ENCODE measurements around the gene SF3B4. TPM values are rescaled to one million over a fixed set of nuclear protein-coding genes. Genes with fewer than 3 reads are reported as not detected.
A peak's percentile ranks its signal among the peaks of the same experiment; 100 is the strongest.
"Not testable (repeated sequence)": the region's sequence is repeated elsewhere in the genome, so short reads cannot be mapped to it uniquely, and the experiment has no call there.

Gene SF3B4
- total RNA-seq, 1 experiment from 2014 or later = 42.3 TPM

DNA sequence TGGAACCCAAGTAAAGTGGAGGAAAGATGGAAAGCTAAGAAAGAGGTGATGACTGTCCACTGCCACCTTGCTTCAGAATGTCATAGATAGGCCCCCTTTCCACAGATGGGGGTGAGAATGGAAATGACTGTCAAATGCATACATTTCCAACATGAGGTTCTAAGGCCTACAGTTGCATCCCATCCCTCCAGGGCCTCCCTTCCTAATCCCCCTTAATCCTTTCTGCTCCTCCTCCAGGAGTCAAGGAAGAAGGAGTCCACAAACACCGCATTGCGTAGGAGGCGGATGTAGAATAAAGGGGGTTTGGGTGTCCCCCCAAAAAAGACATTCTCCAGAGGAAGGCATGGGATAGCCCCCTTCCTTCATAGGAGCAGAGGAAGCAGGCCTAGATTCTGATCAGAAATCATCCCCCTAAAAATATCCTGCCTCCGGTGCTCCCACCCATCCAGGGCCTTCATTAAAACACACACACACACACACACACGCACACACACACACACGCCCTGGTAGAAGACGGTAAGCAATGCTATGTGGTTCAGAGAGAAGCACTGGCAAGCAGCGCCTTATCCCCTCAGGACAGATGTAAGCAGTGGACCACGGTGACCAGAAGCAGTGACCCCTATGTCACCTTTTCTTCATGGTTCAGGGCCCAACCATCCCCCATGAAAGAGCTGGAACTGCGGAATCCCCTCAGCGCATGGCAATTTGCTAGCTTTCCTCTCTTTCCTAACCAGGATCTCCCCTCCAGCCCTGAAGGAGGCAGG is 12.0 kb downstream of the SF3B4 start:
- DNase-seq = no peak
- no peaks in the 10 kb centered on the region for H3K9me3 ChIP-seq
- H3K4me3 ChIP-seq = no peak overlapping the region
- no peaks in the 10 kb centered on the region for H3K36me3 ChIP-seq
- H3K27me3 ChIP-seq = no peaks in the 10 kb centered on the region

DNA sequence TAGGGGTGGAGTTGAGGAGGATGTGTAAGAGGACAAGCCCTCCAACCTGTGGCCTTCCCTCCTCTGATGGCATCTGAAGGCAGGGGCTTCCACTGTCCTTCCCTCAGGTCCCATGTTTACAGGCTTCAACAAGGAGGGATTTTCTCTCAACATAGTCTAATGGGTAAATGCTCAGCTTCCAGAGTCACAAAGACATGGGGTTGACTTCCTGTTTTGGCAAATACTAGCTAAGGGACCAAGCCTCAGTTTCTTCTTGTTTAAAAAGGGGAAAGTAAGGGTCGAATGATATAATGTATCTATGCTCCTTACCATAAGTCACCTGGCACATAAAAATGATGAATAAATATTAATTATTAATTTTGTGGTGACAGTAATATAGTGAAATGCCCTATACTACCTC is 13.1 kb downstream of the SF3B4 start:
- DNase-seq = no peak
- Histone ChIP-seq H3K4me3 (no peak overlapping the region), H3K27me3 (no peaks in the 10 kb centered on the region), H3K36me3 (no peaks in the 10 kb centered on the region), H3K9me3 (no peaks in the 10 kb centered on the region)

DNA sequence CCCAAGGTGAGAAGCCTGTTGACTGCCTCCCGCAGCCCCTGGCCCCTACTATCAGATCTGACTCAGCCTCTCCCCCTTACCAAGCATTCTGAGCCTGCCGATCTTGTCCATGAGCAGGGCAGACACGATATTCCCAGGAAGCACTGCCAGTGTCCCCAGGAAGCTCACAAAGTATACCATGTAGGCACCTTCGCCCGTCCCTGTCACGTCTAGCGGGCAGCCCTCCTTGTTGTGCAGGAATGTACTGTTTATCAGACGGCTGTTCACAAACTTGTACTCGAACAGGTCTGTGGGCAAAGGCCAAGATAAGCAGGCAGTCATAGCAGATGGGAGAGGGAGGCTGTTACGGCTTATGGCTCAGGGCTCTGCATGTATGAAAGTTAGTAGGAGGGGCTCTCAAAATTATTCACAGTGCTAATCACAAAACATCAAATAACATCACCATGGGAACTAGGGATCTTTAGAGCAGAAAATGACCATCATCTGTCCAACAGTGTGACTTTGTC is 21.0 kb downstream of the SF3B4 start:
- H3K36me3 ChIP-seq = no peaks in the 10 kb centered on the region; the same call in 1 of the 2 replicates
- no peak overlapping the region for H3K4me3 ChIP-seq
- no peaks in the 10 kb centered on the region for H3K9me3 ChIP-seq
- DNase-seq = no peak
- H3K27me3 ChIP-seq = no peaks in the 10 kb centered on the region

DNA sequence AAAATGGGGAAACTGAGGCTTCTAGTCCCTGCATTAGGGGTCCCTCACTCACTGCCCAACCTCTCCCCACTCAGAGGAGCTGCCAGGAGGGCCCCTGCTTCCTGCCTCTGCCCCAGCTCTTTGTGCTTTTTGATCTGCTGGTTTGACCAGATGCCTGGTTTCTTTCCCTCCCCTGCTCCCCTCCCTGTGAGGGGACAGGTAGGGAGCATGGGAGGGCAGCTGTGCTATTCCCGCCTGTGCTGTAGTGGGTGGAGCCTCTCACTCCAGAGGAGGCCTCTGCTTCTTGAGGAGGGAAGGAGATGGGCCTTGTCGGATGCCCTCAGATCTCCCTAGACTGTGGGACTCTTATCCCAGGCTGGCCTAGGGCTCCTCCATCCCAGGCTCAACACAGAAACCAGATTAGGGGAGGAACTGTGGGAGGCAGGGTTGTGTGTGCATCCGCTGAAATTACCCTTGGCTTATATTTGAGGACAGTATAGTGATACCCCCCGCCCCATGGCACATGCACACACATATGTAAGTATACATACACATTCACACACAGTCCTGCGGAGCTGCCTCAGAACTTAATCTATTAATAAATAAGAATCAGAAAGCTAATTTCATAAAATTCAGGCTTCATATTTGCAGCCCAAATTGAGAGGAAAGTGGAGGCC is 23.6 kb downstream of the SF3B4 start:
- Histone ChIP-seq H3K9me3 (no peaks in the 10 kb centered on the region), H3K27me3 (no peaks in the 10 kb centered on the region), H3K4me3 (no peak overlapping the region), H3K36me3 (peaks cover 5% of the 10 kb centered on the region; the same call in 1 of the 2 replicates)
- DNase-seq = no peak

DNA sequence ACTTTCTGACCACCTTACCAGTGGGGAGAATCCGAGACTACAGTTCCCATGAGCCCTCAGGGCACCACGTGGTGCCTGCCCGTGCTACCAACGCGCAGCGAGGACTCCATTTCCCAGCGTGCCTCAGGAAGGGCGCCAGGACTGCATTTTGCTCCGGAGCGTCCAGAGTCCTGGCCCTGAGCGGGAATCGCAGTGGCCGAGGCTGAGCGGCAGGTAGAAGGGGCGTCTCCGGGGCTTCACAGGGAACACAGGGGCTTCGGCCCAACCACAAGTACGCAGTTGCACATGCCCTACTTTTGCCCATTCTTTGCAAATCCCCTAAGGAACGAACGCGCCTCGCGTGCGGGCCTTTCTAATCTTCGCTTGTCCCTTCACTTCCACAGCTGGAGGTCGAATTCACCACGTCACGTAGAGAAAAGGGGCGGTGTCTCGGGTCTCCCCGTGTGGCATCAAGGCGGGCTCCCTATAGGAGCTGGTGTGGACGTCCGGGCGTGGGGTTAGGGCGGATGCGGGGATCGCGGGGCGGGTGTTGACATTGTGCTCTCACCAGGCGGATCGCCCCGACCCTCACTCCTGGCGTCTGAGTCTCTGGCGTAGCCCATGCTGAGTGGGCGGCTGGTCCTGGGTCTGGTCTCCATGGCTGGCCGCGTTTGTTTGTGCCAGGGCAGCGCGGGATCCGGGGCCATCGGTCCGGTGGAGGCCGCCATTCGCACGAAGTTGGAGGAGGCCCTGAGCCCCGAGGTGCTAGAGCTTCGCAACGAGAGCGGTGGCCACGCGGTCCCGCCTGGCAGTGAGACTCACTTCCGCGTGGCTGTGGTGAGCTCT is 27.9 kb downstream of the SF3B4 start, which contains the start of gene BOLA1:
Gene BOLA1 (plus strand): TSS at position 109 of the 825 bp plus-strand sequence. CDS start 492 bp downstream, at position 601.
- Histone ChIP-seq H3K36me3 (peaks cover 5% of the 10 kb centered on the region; the same call in 1 of the 2 replicates), H3K4me3 (peak within 1 kb of the TSS; percentile 74), H3K27me3 (no peaks in the 10 kb centered on the region), H3K9me3 (no peaks in the 10 kb centered on the region)
- peak; percentile 95 for DNase-seq

DNA sequence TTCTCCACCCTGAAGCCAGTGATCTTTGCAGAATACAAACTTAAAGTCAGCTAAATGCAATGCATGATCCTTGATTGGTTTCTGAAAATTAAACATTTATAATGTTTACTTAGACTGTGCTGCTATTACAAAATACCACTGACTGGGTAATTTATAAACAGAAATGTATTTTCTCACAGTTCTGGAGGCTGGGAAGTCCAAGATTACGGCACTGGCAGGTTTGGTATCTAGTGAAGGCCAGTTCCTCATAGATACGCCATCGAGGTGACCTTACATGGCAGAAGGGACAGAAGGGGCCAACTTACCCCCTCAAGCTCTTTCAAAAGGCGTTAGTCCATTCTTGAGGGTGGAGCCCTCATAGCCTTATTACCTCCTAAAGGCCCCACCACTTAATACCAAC is 31.0 kb downstream of the SF3B4 start:
- Histone ChIP-seq H3K27me3 (no peaks in the 10 kb centered on the region), H3K4me3 (no peak overlapping the region), H3K9me3 (no peaks in the 10 kb centered on the region), H3K36me3 (peaks cover 5% of the 10 kb centered on the region; the same call in 1 of the 2 replicates)
- no peak for DNase-seq

DNA sequence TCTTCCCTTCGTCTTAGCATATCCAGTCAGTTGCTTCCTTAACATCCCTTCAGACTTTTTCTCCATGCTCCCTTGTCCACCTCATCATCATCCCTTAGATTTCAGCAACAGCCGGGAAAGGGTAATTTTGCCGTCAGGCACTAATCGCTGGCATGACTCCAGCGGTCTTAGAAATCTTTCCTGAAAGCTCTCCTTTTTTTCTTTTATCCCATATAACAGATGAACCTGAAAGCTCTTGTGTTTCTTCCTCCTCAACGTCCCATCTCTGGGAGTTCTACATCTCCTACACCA is 38.7 kb downstream of the SF3B4 start:
- Histone ChIP-seq H3K27me3 (no peaks in the 10 kb centered on the region), H3K4me3 (peak overlapping the region; percentile 68), H3K9me3 (no peaks in the 10 kb centered on the region), H3K36me3 (no peaks in the 10 kb centered on the region)
- peak; percentile 31 for DNase-seq

DNA sequence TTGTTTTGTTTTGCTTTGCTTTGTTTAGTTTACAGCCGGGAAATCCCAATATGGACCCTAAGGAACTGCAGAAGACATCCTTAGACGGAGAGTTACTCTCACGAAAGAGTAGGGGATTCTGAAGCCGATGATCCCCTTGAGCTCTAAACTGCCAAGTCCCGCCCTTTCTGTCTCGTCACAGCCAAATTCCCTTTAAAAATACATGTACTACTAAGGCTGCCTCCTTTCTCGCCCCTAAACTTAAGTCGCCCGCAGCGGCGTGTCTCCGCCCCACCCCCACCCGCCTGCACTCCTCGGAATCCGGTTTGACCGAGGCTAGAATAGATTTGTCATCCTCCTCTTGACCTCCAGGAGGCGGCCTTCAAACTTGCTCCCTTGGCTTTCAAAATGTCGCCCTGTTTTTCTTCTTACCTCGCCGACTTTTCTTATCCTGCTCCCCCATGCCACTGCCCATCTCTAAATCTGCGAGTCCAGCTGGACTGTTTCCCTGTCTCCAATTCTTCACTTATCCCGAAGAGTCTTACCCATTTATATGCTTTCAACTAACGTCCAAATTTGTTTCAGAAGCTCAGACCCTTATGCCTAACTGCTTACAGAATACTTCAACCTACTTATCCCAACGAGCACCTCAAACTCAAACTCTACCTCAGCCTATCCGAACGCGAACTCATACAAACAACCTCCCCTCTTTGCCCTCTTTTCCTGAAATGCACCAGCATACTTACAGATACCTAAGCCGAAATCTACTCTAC is 39.2 kb downstream of the SF3B4 start:
- Histone ChIP-seq H3K9me3 (no peaks in the 10 kb centered on the region), H3K4me3 (peak overlapping the region; percentile 68), H3K36me3 (no peaks in the 10 kb centered on the region), H3K27me3 (no peaks in the 10 kb centered on the region)
- peak; percentile 87 for DNase-seq

DNA sequence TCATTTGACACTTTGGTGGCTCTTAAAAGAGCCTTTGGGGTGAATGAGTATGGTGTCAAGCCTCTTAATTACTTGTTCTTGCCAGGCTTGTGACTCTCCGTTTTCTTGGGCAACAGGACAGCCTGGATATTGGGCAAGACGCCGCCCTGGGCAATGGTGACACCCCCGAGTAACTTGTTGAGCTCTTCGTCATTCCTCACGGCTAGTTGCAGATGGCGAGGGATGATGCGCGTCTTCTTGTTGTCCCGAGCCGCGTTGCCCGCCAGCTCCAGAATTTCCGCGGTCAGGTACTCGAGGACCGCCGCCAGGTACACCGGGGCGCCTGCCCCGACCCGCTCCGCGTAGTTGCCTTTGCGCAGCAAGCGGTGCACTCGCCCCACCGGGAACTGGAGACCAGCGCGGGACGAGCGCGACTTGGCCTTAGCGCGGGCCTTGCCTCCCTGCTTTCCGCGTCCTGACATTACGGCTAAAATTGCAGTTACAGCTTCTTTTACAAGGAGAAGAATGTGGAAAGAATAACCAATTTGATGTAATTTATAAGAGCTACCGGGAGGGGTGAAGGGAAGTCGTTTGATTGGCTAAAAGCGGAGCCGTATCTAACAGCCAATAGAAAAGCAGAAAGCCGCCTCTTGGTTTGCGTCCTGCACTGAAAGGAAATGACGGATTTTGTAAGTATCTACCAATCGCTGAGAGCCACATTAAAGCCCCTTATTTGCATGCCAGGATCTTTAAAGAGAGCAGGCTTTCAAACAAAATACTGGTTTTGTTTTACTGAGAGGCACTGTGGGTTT is 40.0 kb downstream of the SF3B4 start:
- peak; percentile 89 for DNase-seq
- Histone ChIP-seq H3K36me3 (no peaks in the 10 kb centered on the region), H3K27me3 (no peaks in the 10 kb centered on the region), H3K4me3 (peak overlapping the region; percentile 68), H3K9me3 (no peaks in the 10 kb centered on the region)

DNA sequence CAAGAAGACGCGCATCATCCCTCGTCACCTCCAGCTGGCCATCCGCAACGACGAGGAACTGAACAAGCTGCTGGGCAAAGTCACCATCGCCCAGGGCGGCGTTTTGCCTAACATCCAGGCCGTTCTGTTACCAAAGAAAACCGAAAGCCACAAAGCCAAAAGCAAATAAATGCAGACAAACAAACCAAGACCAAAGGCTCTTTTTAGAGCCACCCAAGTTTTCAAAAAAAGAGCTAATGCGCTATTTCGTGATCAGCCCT is 40.5 kb downstream of the SF3B4 start:
- not testable (repeated sequence) for H3K36me3 ChIP-seq, H3K9me3 ChIP-seq, DNase-seq, H3K27me3 ChIP-seq
- peak overlapping the region; percentile 68 for H3K4me3 ChIP-seq

DNA sequence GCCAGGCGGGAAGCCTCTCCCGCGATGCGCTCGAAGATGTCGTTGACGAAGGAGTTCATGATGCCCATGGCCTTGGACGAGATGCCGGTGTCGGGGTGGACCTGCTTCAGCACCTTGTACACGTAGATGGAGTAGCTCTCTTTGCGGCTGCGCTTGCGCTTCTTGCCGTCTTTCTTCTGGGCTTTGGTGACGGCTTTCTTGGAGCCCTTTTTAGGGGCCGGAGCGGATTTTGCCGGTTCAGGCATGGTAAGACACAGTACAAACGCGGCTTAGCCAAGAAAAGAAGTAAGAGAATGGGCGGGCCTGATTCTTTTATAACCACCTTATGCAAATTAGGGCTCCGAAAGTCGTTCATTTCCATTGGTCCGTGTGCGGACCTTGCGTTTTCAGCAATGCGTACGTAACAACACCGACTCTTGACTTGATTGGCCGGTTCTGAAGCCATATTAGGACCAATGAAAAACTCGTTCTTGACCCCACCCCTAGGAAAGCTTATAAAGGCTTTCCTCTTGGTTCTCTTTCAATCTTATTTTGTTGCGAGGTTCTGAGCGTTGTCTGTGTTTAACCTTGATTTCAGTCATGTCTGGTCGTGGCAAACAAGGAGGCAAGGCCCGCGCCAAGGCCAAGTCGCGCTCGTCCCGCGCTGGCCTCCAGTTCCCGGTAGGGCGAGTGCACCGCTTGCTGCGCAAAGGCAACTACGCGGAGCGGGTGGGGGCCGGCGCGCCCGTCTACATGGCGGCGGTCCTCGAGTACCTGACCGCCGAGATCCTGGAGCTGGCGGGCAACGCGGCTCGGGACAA is 41.0 kb downstream of the SF3B4 start:
- Histone ChIP-seq H3K36me3 (no peaks in the 10 kb centered on the region), H3K27me3 (no peaks in the 10 kb centered on the region), H3K4me3 (peak overlapping the region; percentile 68), H3K9me3 (no peaks in the 10 kb centered on the region)
- peak; percentile 92 for DNase-seq

DNA sequence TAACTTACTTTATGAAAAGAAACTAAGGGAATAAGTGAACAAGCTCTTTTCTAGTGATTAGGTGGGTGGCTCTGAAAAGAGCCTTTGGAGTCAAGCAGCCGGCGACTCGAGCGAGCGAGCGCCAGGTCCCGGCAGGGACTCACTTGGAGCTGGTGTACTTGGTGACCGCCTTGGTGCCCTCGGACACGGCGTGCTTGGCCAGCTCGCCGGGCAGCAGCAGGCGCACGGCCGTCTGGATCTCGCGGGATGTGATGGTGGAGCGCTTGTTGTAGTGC is 41.5 kb downstream of the SF3B4 start:
- not testable (repeated sequence) for DNase-seq, H3K36me3 ChIP-seq, H3K27me3 ChIP-seq, H3K9me3 ChIP-seq
- H3K4me3 ChIP-seq = peak overlapping the region; percentile 68

DNA sequence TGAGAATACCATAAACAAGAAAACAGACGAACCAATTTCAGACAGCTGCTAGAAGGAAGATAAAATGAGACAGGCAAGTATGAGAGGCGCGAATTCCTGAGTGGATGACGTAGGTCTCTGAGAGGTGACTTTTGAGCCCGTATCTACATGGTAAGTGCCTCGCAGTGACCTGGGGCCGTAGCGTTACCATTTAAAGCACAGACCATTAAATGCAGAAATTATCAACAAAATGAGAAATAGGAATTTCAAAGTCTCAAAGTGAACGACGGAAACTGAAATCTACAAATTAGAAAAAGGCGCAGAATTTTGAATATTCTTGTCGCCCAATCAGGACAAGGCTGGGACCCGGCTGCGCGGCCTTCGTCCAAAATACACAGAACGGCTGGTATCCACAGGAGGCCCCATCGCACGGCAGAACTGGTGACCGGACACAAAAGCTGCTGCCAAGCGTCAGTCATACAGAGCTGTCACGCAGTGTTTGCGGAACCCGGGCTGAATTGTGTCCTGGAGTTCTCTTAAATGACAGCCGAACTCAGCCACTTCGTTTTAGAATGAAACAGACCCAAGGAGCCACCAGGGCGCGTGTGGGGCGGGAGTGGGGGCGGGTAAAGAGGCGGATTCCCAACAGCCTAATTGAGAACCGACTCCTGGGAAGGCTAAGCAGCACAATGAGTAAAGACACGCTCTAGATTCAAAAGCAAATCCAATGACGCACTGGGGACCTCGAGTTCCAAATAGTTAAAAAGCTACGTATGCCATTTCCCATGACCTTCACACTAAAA is 42.1 kb downstream of the SF3B4 start:
- H3K9me3 ChIP-seq = no peaks in the 10 kb centered on the region

DNA sequence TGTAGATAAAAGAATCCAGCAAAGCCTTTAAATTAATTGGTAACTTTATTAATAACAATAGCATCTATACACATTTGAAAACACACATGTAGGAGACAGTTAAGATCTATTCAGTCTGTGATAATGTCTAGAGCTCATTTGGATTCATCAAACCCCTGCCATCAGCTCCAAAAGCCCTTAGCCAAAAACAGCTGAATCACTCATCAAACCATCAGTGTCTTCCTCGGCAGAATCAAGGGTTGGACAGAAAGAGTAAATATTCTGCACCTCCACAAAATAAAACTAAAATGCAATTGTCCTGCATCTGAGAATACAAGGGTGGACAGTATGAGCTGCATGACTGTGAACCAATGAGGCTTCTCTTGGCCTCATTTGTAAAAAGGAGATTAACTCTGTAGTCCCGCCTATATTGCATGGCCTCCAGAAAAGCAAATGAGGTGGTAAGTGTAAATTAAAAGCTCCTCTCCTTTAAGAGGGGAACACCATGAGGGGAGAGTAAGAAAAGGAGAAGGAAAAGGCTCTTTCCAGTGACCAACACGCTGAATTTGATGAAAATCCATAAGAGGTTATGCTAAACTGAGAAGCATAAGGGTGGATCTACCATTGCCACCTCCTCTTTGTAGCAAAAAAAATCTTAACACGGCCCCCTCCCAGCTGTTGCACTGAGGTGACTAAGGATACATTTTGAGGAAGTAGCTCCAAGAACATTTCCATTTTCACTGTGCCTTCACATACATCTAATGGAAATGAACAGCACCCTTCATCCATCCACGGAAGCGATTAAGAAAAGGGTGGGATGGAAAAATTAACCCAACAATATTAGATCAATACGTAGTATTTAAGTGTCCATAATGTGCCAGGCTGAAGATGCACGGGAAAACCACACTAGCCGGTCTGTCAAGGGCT is 42.9 kb downstream of the SF3B4 start:
- H3K4me3 ChIP-seq = peak overlapping the region; percentile 68
- peak; percentile 52 for DNase-seq

More for the DNA sequence above, 42.1 kb downstream of the SF3B4 start:
- H3K27me3 ChIP-seq = no peaks in the 10 kb centered on the region
- no peaks in the 10 kb centered on the region for H3K36me3 ChIP-seq
- peak overlapping the region; percentile 68 for H3K4me3 ChIP-seq
- DNase-seq = peak; percentile 97

More for the DNA sequence above, 42.9 kb downstream of the SF3B4 start:
- H3K9me3 ChIP-seq = no peaks in the 10 kb centered on the region
- H3K27me3 ChIP-seq = no peaks in the 10 kb centered on the region
- H3K36me3 ChIP-seq = no peaks in the 10 kb centered on the region

Data from MG63 (cell line).